ENCODE measurements around the gene STING1. TPM values are rescaled to one million over a fixed set of nuclear protein-coding genes. Genes with fewer than 3 reads are reported as not detected.

Gene STING1
- total RNA-seq, 4 donors from 2014 or later = 10.1 to 12.5 (median 10.9) TPM

- H3K36me3 ChIP-seq = no peaks in the 10 kb centered on the region
- TF ChIP-seq, protein P1, sequence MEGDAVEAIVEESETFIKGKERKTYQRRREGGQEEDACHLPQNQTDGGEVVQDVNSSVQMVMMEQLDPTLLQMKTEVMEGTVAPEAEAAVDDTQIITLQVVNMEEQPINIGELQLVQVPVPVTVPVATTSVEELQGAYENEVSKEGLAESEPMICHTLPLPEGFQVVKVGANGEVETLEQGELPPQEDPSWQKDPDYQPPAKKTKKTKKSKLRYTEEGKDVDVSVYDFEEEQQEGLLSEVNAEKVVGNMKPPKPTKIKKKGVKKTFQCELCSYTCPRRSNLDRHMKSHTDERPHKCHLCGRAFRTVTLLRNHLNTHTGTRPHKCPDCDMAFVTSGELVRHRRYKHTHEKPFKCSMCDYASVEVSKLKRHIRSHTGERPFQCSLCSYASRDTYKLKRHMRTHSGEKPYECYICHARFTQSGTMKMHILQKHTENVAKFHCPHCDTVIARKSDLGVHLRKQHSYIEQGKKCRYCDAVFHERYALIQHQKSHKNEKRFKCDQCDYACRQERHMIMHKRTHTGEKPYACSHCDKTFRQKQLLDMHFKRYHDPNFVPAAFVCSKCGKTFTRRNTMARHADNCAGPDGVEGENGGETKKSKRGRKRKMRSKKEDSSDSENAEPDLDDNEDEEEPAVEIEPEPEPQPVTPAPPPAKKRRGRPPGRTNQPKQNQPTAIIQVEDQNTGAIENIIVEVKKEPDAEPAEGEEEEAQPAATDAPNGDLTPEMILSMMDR (IDR thresholded peaks at IDR 0.05 in 4 of 5, conservative IDR thresholded peaks at IDR 0.05 in 1 of 5) = no peak
- no peak for TF ChIP-seq POLR2A (IDR thresholded peaks at IDR 0.05)
- no peak overlapping the region for H3K27ac ChIP-seq
- no peaks in the 10 kb centered on the region for H3K9me3 ChIP-seq
- DNase-seq (no peak), ATAC-seq (no peak)
- intact Hi-C loops (cut with DNase I; ENCODE audit: low total_unique reads) (no loop called here), in situ Hi-C loops (cut with MboI; ENCODE audit: low sequenced_read_pairs in 4 of 4) (no loop called here)
- H3K4me3 ChIP-seq = no peak overlapping the region
- H3K4me1 ChIP-seq = no peaks in the 10 kb centered on the region
- H3K27me3 ChIP-seq = no peaks in the 10 kb centered on the region
These were observed 30.5 kb downstream of the STING1 start for GRCh38 chr5:139451878-139452660.

DNA sequence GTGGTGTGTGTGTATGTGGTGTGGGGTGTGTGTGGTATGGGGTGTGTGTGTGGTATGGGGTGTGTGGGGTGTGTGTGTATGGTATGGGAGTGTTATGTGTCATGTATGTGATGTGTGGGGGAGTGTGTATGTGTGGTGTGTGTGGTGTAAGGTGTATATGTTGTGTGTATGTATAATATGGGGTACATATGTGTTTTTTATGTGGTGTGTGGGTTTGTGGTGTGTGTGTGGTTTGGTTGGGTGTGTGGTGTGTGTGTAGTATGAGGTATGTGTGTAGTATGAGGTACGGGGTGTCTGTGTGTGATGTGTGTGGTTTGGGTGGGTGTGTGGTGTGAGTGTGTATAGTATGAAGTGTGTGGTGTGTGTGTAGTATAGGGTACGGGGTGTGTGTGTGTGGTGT lies 31.4 kb downstream of the STING1 start:
- in situ Hi-C loops (cut with MboI; ENCODE audit: low sequenced_read_pairs in 4 of 4) = no loop called here
- DNase-seq (no peak), ATAC-seq (no peak)
- no peak for TF ChIP-seq POLR2A (IDR thresholded peaks at IDR 0.05)
- TF ChIP-seq, protein P1 (IDR thresholded peaks at IDR 0.05 in 4 of 5, conservative IDR thresholded peaks at IDR 0.05 in 1 of 5) = no peak
- Histone ChIP-seq H3K9me3 (no peaks in the 10 kb centered on the region), H3K4me1 (no peaks in the 10 kb centered on the region), H3K27ac (no peak overlapping the region), H3K27me3 (no peaks in the 10 kb centered on the region), H3K36me3 (no peaks in the 10 kb centered on the region), H3K4me3 (no peak overlapping the region)
- intact Hi-C loops (cut with DNase I; ENCODE audit: low total_unique reads) = no loop called here

GRCh38 chr5:139446956-139447779 lies 35.4 kb downstream of the STING1 start:
- Histone ChIP-seq H3K27ac (no peak overlapping the region), H3K4me1 (no peaks in the 10 kb centered on the region), H3K4me3 (no peak overlapping the region), H3K36me3 (no peaks in the 10 kb centered on the region), H3K9me3 (no peaks in the 10 kb centered on the region), H3K27me3 (no peaks in the 10 kb centered on the region)
- in situ Hi-C loops (cut with MboI; ENCODE audit: low sequenced_read_pairs in 4 of 4) (no loop called here), intact Hi-C loops (cut with DNase I; ENCODE audit: low total_unique reads) (no loop called here)
- TF ChIP-seq, protein P1 (IDR thresholded peaks at IDR 0.05 in 4 of 5, conservative IDR thresholded peaks at IDR 0.05 in 1 of 5) = no peak
- DNase-seq (no peak), ATAC-seq (no peak)

DNA sequence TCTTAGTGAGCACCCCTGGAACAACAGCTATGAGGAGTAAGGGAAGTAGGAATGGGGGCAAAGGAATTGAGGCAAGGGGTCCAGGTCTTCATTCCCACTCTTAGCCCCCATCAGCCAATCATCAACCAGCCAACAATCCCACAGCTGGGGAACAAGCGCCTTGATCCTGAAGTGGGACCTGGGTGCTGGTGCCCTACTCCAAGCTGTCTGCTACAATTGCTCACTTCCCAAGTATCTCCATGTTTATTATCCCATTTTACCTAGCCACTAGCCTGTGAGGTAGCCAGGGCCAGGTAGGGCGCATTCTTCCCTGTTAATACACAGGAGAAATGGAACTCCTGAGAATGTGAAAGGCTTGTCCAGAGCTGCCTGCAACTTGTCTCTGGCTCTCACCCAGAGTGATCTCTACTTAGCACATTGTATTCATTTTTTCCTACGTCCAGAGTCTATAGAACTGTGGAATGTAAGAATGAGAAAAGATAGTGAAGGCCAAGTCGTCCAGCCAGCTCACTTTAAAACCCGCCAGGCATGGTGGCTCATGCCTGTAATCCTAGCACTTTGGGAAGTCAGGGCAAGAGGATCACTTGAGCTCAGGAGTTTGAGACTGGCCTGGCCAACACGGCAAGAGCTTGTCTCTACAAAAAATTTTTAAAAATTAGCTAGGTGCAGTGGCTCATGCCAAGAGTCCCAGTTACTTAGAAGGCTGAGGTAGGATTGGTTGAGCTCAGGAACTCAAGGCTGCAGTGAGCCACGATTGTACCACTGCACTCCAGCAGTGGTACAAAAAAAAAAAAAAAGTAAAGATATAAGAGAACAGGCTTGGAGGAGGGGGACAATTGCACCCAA lies 37.0 kb downstream of the STING1 start:
- no peak for TF ChIP-seq POLR2A (IDR thresholded peaks at IDR 0.05)
- TF ChIP-seq, protein P1 (IDR thresholded peaks at IDR 0.05 in 4 of 5, conservative IDR thresholded peaks at IDR 0.05 in 1 of 5) = no peak
- Histone ChIP-seq H3K4me1 (no peaks in the 10 kb centered on the region), H3K4me3 (no peak overlapping the region), H3K9me3 (no peaks in the 10 kb centered on the region), H3K36me3 (no peaks in the 10 kb centered on the region), H3K27ac (no peak overlapping the region), H3K27me3 (no peaks in the 10 kb centered on the region)
- ATAC-seq (no peak), DNase-seq (no peak)
- intact Hi-C loops (cut with DNase I; ENCODE audit: low total_unique reads) (no loop called here), in situ Hi-C loops (cut with MboI; ENCODE audit: low sequenced_read_pairs in 4 of 4) (no loop called here)

All from gastrocnemius medialis (tissue), 4 donors.